Measurements from ENCODE around the gene ATE1. TPM values are rescaled to one million over a fixed set of nuclear protein-coding genes. Genes with fewer than 3 reads are reported as not detected.

Gene ATE1
- total and polyA plus RNA-seq, 10 of the 15 experiments (the other 5 are each of a cell fraction or from before 2014, with no cell fraction given), result 4.3 to 22.7 (median 15.9) TPM

- TF ChIP-seq BCLAF1 (IDR thresholded peaks at IDR 0.05) (no peak), ZNF384 (IDR thresholded peaks at IDR 0.05; ENCODE audit: borderline replicate concordance, low read depth, low read length) (no peak), SPI1 (IDR thresholded peaks at IDR 0.05; ENCODE audit: borderline replicate concordance, insufficient read depth, low read depth, low read length) (no peak), CUX1 (IDR thresholded peaks at IDR 0.05; ENCODE audit: insufficient replicate concordance, low read depth, low read length) (no peak), RUNX3 (IDR thresholded peaks at IDR 0.05; ENCODE audit: low read length) (no peak), CREB1 (IDR thresholded peaks at IDR 0.05; ENCODE audit: low read depth) (no peak), EGR1 (IDR thresholded peaks at IDR 0.05; ENCODE audit: borderline replicate concordance in 1 of 2, low read depth in 2 of 2, low read length in 2 of 2) (no peak)
Observed at GRCh38 chr10:121846555-121846954, 81.3 kb downstream of the ATE1 start (continued).

Measured in GM12878 (cell line).